Fibroblast of skin of abdomen (primary cell): Measurements from ENCODE around the gene TNFRSF4.

Experiments
- DNase-seq: peaks from one replicate; pipeline ENCODE4 v3.0.0-alpha.2; 2013

The TNFRSF4 gene

DNA sequence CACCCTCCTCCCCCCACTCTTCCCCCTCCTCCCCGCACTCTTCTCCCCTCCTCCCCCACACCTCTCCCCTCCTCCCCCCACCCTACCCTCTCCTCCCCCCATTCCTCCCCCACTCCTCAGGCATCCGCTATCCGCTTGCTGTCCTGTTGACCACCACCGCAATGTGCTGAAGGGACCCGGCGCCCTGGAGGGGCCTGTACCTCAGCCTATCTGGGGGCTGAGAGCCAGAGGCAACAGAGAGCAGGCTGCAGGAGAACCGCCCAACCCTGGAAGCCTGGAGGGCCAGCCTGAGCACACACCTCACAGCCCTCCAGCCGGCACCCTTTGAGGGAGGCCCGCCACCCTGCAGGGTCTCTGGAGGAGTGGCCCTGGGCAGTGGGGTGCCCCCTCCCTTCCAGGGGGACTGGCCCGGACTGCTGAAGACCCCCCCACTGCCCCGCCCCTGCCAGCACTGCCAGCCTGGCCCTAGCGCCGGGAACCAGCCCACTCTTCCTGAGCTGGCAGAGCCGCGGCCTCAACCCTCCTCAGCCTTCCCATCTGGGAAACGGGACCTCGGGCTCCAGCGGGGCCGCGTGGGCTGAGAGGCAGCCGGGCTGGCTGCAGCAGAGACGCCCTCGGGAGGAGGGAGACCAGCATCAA, 31.3 kb upstream of the TNFRSF4 start:
- DNase-seq, result no peak

GRCh38 chr1:1244192-1244811, 30.3 kb upstream of the TNFRSF4 start:
- DNase-seq, result no peak

GRCh38 chr1:1243807-1244191, 29.8 kb upstream of the TNFRSF4 start:
- no peak for DNase-seq

GRCh38 chr1:1243266-1243660, 29.3 kb upstream of the TNFRSF4 start:
- no peak for DNase-seq

DNA sequence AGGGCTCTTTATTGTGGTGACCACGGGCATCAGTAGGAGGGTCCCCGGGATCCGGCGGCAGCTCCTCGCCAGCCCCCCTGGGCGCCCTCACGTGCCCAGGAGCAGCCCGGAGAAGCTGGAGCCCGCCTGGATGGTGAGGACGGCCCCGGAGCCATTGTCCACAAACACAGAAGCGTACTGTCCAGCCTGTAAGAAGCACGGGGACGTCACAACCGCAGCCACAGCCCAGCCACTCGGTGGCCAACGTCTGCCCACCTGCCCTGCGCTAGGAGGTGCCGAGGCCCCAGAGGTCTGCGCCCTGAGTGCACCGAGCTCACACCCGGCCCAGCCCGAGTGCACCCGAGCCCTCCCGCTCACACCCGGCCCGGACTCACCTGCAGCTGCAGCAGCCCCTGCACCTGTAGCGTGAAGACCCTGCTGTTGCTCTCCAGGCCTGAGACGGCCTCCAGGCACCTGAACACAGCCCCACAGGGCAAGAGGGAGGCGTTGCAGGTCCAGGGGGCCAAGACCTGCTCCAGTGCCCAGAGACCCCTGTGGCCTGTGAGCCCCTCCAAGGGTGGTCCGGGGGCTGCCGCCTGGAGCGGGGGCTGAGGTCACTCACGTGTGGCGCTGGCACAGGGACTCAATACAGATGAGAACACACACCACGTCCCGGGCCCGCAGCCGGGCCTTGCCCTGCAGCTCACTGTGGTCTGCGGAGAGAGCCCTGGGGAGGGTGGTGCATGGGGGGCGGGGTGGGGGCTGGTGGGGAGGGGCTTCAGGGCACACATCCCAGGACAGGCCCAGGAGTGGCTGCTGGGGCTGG, 28.7 kb upstream of the TNFRSF4 start:
- no peak for DNase-seq

DNA sequence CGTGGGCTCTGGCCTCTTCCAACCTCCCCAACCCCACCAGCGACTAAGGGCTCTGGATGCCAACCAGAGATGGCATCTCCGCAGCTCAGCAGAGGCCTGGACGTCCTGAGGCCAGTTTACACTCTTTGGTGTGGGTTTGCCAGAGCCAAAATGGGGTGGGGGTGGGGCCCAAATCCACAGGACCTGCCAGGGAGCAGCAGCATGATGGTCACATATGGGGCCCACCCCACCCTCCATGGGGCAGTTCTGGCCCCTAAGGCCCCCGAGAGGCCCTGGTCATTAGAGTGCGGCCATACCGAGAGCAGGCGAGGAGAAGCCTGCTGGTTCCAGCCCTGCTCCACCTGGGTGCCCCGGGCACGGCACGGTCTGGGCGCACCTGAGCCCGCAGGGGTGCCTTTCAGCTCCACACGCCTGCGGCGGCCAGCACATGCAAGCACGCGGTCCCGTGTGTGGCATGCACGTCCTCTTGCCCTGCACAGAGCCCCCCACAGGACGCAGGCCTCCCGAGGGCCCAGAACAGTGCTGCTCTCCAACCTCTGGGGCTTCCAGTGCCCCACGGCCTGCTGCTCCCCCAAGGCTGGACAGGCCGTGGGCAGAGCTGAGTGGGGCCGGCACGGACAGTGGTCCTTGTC, 27.8 kb upstream of the TNFRSF4 start:
- DNase-seq, result no peak

DNA sequence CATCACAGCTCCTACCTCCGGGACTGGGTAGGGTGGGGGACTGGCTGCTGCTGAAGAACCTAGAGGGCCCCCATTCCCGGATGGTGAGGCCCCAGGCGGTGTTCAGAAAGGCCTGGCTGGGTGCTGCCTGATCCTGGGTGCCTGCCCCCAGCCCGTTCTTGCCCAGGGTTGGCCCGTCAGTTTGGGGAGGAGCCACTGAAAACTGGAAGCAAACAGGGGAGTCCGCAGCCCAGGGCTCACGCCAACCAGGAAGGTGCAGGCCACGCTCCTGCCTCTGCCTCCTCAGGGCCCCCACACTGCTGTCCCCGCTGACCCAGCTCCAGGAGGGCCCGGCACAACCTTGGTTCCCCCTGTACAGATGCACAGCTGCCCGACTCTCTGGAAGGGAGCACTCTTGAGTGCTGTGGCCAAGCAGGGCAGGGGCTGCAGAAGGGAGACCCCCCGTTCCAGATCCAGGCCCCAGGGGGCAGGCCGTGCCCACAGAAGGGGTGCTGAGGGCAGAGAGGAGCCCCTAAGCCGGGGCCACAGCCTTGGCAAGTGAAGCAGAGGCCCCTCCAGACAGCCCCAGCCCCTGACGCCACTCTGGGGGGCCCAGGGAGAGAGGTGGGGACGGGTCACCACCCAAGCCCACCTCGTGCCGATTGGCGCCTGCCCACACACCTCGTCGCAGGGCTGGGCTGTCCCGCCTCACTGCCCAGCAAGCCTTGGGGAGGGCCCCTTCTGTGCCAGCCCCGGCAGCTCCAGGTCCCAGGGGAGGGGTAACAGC, 27.1 kb upstream of the TNFRSF4 start:
- no peak for DNase-seq

GRCh38 chr1:1240348-1240732, 26.4 kb upstream of the TNFRSF4 start:
- no peak for DNase-seq

DNA sequence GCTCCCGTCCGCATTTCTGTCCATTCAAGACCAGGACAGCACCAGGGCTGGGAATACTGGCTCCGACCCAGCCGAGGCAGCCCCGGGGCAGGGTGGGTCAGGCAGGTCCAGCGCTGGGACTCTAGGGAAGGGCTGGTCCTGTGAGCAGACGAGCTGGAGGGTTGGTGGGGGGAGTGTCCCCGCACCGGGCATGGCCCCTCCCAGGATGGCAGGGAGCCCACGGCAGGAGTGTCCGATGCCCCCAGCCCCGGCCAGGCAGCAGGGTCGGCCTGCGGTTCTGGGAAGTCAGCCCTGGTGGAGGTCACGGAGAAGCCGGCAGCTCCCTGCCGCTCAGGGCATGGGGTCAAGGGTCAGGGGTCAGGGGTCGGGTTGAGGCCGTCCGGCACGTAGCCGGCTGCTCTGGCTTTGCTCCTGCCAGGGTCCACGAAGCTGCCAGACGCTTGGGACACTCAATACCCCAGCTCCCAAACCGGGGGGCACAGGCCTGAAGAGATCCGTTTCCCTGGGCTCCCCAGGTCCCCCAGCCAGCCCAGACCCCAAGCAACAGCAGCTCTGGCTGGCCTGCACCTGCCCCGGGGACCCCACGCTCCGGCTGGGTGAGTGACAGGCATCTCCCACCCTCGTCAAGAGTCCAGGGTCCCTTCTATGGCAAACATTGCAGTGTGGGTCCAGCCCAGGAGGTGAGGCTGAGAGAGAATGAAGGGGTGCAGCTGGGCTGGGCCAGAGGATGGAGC, 25.8 kb upstream of the TNFRSF4 start:
- DNase-seq, result no peak

DNA sequence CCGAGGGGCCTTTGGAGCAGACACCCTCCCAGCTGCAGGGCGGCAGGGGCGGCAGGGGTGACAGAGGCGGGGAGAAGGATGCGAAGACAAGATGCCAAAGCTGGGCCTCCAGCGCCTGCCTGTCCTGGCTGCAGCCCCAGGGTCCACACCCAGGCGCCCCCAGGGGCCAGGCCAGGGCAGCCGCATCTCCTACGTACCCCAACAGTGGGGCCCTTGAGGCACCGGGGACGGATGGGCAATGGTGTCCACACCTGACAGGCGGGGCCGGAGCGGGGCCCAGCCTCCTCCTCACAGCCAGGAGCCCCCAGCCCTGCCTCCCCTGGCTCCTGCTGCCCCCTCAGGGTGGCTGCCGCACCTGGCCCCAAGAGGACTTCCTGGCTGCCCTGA, 25.3 kb upstream of the TNFRSF4 start:
- DNase-seq, result no peak

DNA sequence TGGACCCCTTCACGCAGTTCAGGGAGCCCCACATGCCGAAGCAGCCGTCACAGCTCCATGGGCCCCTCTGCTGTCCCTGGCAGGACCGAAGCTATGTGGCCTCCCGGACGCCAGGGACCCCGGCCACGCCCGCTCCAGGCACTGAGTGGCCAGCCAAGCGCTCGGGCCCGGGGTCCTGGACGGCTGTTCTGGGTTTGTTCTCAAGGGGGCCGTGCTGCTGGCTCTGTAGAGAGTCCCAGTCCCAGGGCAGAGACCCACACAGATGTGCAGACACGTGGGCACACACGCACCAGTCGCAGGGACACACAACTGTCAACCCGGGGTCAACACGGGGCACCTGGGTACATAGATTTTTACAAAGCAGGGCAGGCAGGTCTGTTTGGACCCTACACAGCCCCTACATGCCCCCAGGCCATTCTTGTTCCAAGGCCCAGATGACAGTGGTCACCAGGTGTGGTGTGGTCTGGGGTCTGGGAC, 24.8 kb upstream of the TNFRSF4 start:
- DNase-seq, result no peak

GRCh38 chr1:1237874-1238701, 24.1 kb upstream of the TNFRSF4 start:
- DNase-seq, result no peak

- DNase-seq, result no peak
Measured at GRCh38 chr1:1236945-1237873, 23.3 kb upstream of the TNFRSF4 start.

GRCh38 chr1:1236176-1236763, 22.3 kb upstream of the TNFRSF4 start:
- DNase-seq, result no peak

DNA sequence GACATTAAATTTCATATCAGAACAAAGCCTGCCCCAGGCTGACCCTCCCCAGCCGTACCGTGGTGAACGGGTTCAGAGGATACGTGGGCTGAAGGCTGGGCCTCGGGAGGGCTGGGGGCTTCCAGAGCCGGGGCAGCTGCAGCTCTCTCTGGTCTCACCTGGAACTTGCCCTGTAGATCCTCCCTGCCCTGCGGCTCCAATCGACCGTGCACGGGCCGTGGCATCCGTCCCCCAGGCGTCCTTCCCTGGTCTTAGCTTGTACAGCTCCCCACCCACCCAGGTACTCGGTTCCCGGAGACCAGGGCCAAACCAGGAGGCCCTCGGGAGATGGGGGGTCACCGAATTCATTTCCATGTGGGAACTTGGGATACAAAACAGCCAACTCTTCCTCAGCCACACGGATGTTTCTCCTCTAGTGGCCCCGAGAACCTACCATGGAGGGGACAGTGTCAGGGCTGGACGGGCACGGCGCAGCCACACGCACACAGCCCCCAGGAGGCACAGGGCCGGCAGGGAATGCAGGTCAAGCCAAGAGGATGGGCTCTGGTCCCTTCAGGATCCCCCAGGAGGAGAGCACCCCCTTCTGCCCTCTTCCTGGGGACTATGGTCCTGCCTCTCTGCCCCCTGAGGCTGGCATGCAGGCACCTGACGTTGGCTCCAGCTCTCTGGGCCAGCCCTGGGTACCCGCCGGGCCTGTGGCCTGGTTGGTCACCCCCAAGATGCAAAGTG, 21.2 kb upstream of the TNFRSF4 start:
- DNase-seq, result no peak

- DNase-seq, result no peak
Measured at GRCh38 chr1:1234180-1234808, 20.3 kb upstream of the TNFRSF4 start.

DNA sequence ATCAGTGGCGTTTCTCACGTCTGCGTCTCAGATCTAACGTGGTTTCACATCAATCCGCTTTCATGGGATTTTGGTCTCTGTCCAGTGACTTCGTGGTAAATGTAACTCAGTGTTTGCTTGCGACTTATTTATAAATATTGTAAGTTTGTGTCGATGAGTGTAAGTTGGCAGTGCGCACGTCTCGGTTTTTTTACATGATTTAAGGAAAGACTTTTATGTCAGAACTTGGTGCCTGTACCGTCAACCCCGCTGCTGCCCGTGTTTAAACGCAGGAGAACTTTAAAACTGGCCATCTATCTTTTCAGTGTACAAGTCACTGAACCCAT, 19.6 kb upstream of the TNFRSF4 start:
- DNase-seq, result no peak
